ENCODE results near the gene OR13A1. TPM values are rescaled to one million over a fixed set of nuclear protein-coding genes. Genes with fewer than 3 reads are reported as not detected.
"Not testable (repeated sequence)": the region's sequence is repeated elsewhere in the genome, so short reads cannot be mapped to it uniquely, and the experiment has no call there.

The OR13A1 gene
- total RNA-seq, 4 donors from 2014 or later: not detected

GRCh38 chr10:45294681-45295080 lies 20.7 kb downstream of the OR13A1 start:
- TF ChIP-seq CTCF (IDR thresholded peaks at IDR 0.05): no peak
- ATAC-seq (ENCODE audit: low FRiP score) (no peak), DNase-seq (ENCODE audit: low spot score) (no peak)

- ATAC-seq (ENCODE audit: low FRiP score) (no peak), DNase-seq (ENCODE audit: low spot score) (no peak)
- TF ChIP-seq CTCF (IDR thresholded peaks at IDR 0.05): no peak
These were observed 28.4 kb downstream of the OR13A1 start for GRCh38 chr10:45286980-45287379.

GRCh38 chr10:45282061-45282460 lies 33.3 kb downstream of the OR13A1 start:
- TF ChIP-seq CTCF (IDR thresholded peaks at IDR 0.05): no peak

GRCh38 chr10:45280113-45280760 lies 35.2 kb downstream of the OR13A1 start:
- ATAC-seq (ENCODE audit: low FRiP score) (no peak), DNase-seq (ENCODE audit: low spot score) (no peak)
- no peak for TF ChIP-seq CTCF (IDR thresholded peaks at IDR 0.05)

More at GRCh38 chr10:45282061-45282460, 33.3 kb downstream of the OR13A1 start:
- DNase-seq (ENCODE audit: low spot score) (no peak), ATAC-seq (ENCODE audit: low FRiP score) (no peak)

- DNase-seq (ENCODE audit: low spot score) (no peak), ATAC-seq (ENCODE audit: low FRiP score) (no peak)
- no peak for TF ChIP-seq CTCF (IDR thresholded peaks at IDR 0.05)
These were observed 35.7 kb downstream of the OR13A1 start for GRCh38 chr10:45279682-45280081.

- no peak for TF ChIP-seq CTCF (IDR thresholded peaks at IDR 0.05)
- DNase-seq (ENCODE audit: low spot score): no peak
- ATAC-seq (ENCODE audit: low FRiP score): no peak
These were observed 36.4 kb downstream of the OR13A1 start for GRCh38 chr10:45278860-45279498.

GRCh38 chr10:45276146-45276545 lies 39.3 kb downstream of the OR13A1 start:
- not testable (repeated sequence) for DNase-seq (ENCODE audit: low spot score); ATAC-seq (ENCODE audit: low FRiP score)
